ENCODE results near the gene PANK4.

GRCh38 chr1:2538376-2538775 lies 12.0 kb upstream of the PANK4 start:
- TF ChIP-seq CTCF (IDR thresholded peaks at IDR 0.05) (no peak), POLR2A (IDR thresholded peaks at IDR 0.05) (no peak)

Data from body of pancreas (tissue), 4 donors.